Heart right ventricle (tissue), 16 donors: ENCODE data around the gene PNMA6F. TPM values are rescaled to one million over a fixed set of nuclear protein-coding genes. Genes with fewer than 3 reads are reported as not detected.

Experiments
- ATAC-seq, 8 donors: fragments of 200-7000 bp; cut with Tn5 transposase; one replicate each; pipeline ENCODE4 v1.9.1; 2020; ENCODE audit warnings: mild to moderate bottlenecking in 8 of 8, moderate library complexity in 8 of 8, moderate number of reproducible peaks in 1 of 8
- DNase-seq, 2 donors: peaks; one replicate each; pipeline ENCODE4 v3.0.0-alpha.2; 2020
- H3K27ac ChIP-seq, 10 donors: fragments of 200-600 bp; sonication (generic) in 2 of 10; one replicate each; pipeline versions ENCODE4 v1.5.0 to v1.8.0; 2020 to 2022; ENCODE audit warnings: mild to moderate bottlenecking in 3 of 10
- H3K27me3 ChIP-seq, 7 donors: fragments of 200-600 bp; one replicate each; pipeline ENCODE4 v1.8.0; 2021 to 2022; ENCODE audit warnings: mild to moderate bottlenecking in 2 of 7
- H3K36me3 ChIP-seq, 9 donors: fragments of 200-600 bp; sonication (generic) in 1 of 9; one replicate each; pipeline versions ENCODE4 v1.5.0 to v1.8.0; 2020 to 2022; ENCODE audit warnings: mild to moderate bottlenecking in 2 of 9
- H3K4me1 ChIP-seq, 9 donors: fragments of 200-600 bp; sonication (generic) in 1 of 9; one replicate each; pipeline versions ENCODE4 v1.5.0 to v1.8.0; 2020 to 2022; ENCODE audit warnings: mild to moderate bottlenecking in 4 of 9
- H3K4me3 ChIP-seq, 10 donors: fragments of 200-600 bp; sonication (generic) in 2 of 10; one replicate each; pipeline versions ENCODE4 v1.5.0 to v1.8.0; 2020 to 2022; ENCODE audit warnings: mild to moderate bottlenecking in 7 of 10, moderate library complexity in 2 of 10
- H3K9me3 ChIP-seq, 11 donors: fragments of 200-600 bp in 10 of 11; sonication (generic) in 2 of 11; one replicate each; pipeline versions ENCODE4 v1.5.0 to v1.8.0; 2013 to 2022; ENCODE audit warnings: mild to moderate bottlenecking in 2 of 11, control low read depth in 1 of 11, moderate library complexity in 1 of 11
- WGBS, 2 donors: extraction: QIAGEN DNeasy Blood & Tissue Kit; methylation state at CpG; one replicate each; pipeline ENCODE4 v1.1.7; 2013; ENCODE audit warnings: inconsistent platforms in 1 of 2; 5-methylcytosine and 5-hydroxymethylcytosine counted together
- intact Hi-C, 10 donors: fragments of 100-400 bp; cut with DNase I; formaldehyde crosslinking; loops; one replicate each; pipeline versions ENCODE4 v1.11.1 to v1.14.2; 2022
- polyA plus RNA-seq, 2 donors: library from polyadenylated mRNA; stranded (reverse); fragments of 200-250 nt; gene quantifications; one replicate each; pipeline ENCODE4 v1.2.3, GENCODE V29; 2013
- total RNA-seq, 10 donors: library from RNA; stranded (reverse); fragmentation: NEBNext Ultra II Directional in 3 of 10; extraction: Animal tissue kit (Norgen Biotek cat#: 25700) in 3 of 10; gene quantifications; one replicate each; pipeline versions ENCODE4 v1.2.1 to v1.2.4, GENCODE V29; 2021 to 2023
- TF ChIP-seq, protein P1 (sequence below), 9 donors: fragments of 200-600 bp; sonication (generic) in 2 of 9; IDR thresholded peaks; one replicate each; pipeline versions ENCODE4 v1.5.0 to v1.8.0; 2021 to 2022; ENCODE audit warnings: antibody characterized with exemption in 9 of 9, mild to moderate bottlenecking in 5 of 9, moderate library complexity in 1 of 9
- donor health status: Arrhythmogenic right ventricular cardiomyopathy.
- donor health status: ischemic (EF 13 %, LVEDD 7.1; RV severe dilation, severe dysfunction).
- donor health status: healthy with polysubstance abuse.
- donor health status: DM: no; HTN: yes; CAD: no.
- donor health status: DM: no; HTN: no; CAD: no.
- donor health status: ischemic (EF 25% LVEDD 6.9; RV normal size, moderate dysfunction).
- donor health status: ischemic (EF 25% LVEDD 5.7; RV mildly dilated, moderate dysfunction).
- donor health status: healthy.
- donor health status: DM: yes; HTN: yes; CAD: no.
- donor health status: Ischemic cardiomyopathy.
- donor health status: ischemic (EF 35%, LVEDD 5.7; RV mildly dilated, moderate dysfunction).
- donor health status: nonischemic (EF 11% LVEDD 7.7; RV severe dilation, severe dysfunction).
- donor health status: DM: yes; HTN: yes; CAD: no.
- donor health status: PGD.
- donor health status: ischemic (EF 29% LVEDD 5.4; RV normal size, mild dysfunction).
- donor health status: nonischemic (EF 23%, LVEDD 6.1; RV moderate dilation, normal function).

Gene PNMA6F
- total and polyA plus RNA-seq, 12 donors = not detected

DNA sequence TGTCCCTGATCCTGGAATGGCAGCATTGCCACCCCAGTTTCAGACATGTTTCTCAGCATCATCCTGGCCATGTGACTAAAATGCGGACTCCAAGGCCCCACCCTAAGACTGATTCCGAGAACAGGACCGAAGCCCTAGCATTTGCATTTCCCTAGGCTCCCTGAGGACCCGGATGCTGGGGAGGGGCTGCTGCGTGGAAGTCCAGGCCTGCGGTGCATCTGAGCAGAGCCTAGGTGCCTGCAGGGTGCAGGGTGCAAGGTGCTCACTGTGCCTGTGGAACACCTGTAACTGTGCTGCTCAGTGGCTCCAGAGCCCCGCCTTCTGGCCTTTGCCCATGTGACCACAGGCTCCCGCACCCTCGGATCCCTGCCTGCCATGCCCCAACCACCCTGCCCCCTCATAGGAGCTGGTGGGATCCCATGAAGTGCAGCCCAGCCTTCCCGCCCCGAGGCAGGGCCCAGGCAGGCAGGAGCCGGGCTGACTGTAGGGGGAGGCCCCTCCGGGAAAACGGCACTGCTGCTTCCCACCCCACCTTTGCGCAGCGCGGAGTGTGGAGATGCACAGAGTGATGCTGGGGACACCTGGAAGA, 14.9 kb downstream of the PNMA6F start:
- WGBS, 2 donors = 81 to 92% methylated on average over 17 of the region's 17 CpGs
- Histone ChIP-seq H3K27me3 (peaks cover 0 to 61% (median 0%) of the 10 kb centered on the region in 7 donors), H3K4me3 (no peak overlapping the region), H3K27ac (no peak overlapping the region), H3K36me3 (no peaks in the 10 kb centered on the region), H3K9me3 (no peaks in the 10 kb centered on the region), H3K4me1 (no peaks in the 10 kb centered on the region)
- TF ChIP-seq, protein P1, sequence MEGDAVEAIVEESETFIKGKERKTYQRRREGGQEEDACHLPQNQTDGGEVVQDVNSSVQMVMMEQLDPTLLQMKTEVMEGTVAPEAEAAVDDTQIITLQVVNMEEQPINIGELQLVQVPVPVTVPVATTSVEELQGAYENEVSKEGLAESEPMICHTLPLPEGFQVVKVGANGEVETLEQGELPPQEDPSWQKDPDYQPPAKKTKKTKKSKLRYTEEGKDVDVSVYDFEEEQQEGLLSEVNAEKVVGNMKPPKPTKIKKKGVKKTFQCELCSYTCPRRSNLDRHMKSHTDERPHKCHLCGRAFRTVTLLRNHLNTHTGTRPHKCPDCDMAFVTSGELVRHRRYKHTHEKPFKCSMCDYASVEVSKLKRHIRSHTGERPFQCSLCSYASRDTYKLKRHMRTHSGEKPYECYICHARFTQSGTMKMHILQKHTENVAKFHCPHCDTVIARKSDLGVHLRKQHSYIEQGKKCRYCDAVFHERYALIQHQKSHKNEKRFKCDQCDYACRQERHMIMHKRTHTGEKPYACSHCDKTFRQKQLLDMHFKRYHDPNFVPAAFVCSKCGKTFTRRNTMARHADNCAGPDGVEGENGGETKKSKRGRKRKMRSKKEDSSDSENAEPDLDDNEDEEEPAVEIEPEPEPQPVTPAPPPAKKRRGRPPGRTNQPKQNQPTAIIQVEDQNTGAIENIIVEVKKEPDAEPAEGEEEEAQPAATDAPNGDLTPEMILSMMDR (IDR thresholded peaks at IDR 0.05) = no peak
- ATAC-seq = no peak
- intact Hi-C loops = no loop called here
- no peak for DNase-seq

GRCh38 chrX:153305972-153306371, 15.6 kb downstream of the PNMA6F start:
- no peaks in the 10 kb centered on the region for H3K36me3 ChIP-seq
- no peak overlapping the region for H3K27ac ChIP-seq
- no peaks in the 10 kb centered on the region for H3K4me1 ChIP-seq
- TF ChIP-seq, protein P1 (IDR thresholded peaks at IDR 0.05) = no peak
- ATAC-seq (no peak), DNase-seq (no peak)
- peaks cover 0 to 61% (median 0%) of the 10 kb centered on the region in 7 donors for H3K27me3 ChIP-seq
- intact Hi-C loops = no loop called here
- no peaks in the 10 kb centered on the region for H3K9me3 ChIP-seq
- H3K4me3 ChIP-seq = no peak overlapping the region
- WGBS, 2 donors = 91 to 96% methylated on average over 3 of the region's 3 CpGs

DNA sequence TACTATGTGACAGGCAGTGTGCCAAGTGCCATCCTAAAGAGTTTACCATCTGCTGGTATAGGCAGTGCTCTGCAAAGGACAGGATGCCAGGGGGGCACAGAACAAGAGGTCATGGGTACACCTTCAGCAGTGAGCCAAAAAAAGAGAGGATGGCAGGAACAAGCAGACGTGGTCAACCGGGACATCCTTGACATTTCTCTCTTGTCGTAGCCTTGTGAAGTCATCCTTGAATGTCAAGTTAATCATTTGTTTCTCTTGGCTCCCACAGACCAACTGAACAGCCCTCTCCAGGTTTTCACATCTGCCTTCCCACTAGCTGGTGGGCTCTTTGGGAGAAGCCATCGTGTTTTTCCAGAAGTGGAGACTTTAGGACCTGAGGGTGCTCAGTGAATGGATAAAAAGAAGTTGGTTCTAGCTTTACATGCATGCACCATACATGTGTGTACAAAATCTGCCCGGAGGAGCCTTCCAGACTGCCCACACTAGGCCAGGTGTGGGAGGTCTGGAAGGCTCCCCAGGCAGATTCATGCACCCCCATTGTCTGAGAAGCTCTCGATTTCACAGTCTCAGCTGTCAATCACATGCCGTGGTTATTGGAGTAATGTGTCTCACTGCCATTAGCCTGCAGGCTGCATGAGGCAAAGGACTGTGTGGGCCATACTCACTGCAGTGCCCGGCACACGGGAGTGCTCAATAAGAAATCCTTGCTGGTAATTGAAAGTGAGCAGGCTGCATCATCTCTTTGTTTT, 16.4 kb downstream of the PNMA6F start:
- no peaks in the 10 kb centered on the region for H3K4me1 ChIP-seq
- H3K36me3 ChIP-seq = no peaks in the 10 kb centered on the region
- WGBS, 2 donors = 77% methylated on average over 9 of the region's 9 CpGs
- H3K27me3 ChIP-seq = peaks cover 0 to 60% (median 0%) of the 10 kb centered on the region in 7 donors
- ATAC-seq = no peak
- DNase-seq = no peak
- H3K9me3 ChIP-seq = no peaks in the 10 kb centered on the region
- intact Hi-C loops = no loop called here
- no peak overlapping the region for H3K27ac ChIP-seq
- TF ChIP-seq, protein P1 (IDR thresholded peaks at IDR 0.05) = no peak
- no peak overlapping the region for H3K4me3 ChIP-seq

DNA sequence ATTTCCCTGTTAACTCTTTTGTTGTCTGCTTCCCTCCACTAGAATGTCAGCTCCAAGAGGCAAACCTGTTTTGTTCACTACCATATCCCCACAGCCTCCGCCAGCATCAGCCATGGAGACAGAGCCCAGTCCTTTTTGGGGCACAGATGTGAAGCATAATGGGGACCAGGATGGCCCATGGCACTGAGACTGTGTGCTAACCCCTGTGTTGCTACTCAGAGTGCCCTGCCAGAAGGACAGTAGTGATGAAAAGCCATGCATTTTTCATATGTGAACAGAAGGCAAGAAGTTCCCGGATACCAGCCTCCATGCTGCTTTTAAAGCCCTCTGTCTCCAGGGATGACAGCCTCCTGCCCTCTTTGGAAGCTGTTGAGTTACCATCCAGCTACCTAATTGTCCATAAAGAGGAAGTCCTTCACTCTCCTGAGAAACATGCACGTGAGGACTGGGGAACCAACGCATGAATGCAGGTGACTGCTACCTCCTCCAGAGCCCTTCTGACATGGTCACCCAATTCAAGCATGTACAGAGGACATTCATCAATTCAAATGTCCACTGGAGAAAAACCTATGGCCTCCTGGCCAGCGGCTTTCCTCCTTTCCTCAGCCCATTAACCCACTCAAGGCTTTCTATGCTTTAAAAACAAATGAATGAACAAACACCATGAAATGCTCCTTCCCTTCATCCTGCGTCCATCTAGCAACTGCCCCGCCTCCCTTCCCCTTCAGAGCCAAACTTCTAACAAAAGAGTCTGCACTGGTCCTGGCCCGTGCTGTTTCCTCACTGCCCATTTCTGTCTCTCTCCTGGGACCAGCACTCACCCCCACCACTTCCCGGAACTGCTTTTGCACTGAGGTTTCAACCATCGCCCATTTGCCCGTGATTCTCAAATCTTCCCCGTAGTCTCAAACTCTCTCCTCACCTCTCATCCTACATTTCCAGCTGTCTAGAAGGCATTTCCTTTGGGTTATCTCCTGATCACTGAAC, 18.0 kb downstream of the PNMA6F start:
- 47 to 65% methylated on average over 12 of the region's 12 CpGs for WGBS, 2 donors
- Histone ChIP-seq H3K36me3 (no peaks in the 10 kb centered on the region), H3K9me3 (no peaks in the 10 kb centered on the region), H3K4me1 (no peaks in the 10 kb centered on the region), H3K4me3 (no peak overlapping the region), H3K27me3 (peaks cover 0 to 57% (median 0%) of the 10 kb centered on the region in 7 donors), H3K27ac (no peak overlapping the region)
- TF ChIP-seq, protein P1 (IDR thresholded peaks at IDR 0.05) = no peak
- no peak for ATAC-seq
- DNase-seq = no peak
- intact Hi-C loops = no loop called here
